Panc1 (cell line): Measurements from ENCODE around the gene MICAL1. TPM values are rescaled to one million over a fixed set of nuclear protein-coding genes. Genes with fewer than 3 reads are reported as not detected.

Experiments
- ATAC-seq: fragments of 200-7000 bp; cut with Tn5 transposase; 2 replicates; pipeline ENCODE4 v1.9.1; 2020; ENCODE audit warnings: mild to moderate bottlenecking, moderate library complexity
- BruUV-seq: library from RNA; stranded (reverse); fragments of 400-500 nt; replicated peaks from 2 replicates; lab custom pipeline; 2021; lab: Mats Ljungman, UMichigan
- CTCF ChIA-PET: fragments of 300-600 bp; sonication (Branson Sonifier 250); formaldehyde crosslinking; loops from one replicate; lab custom pipeline; 2022; ENCODE audit warnings: antibody characterized with exemption; lab: Charles Lee
- POLR2A ChIA-PET: fragments of 300-600 bp; sonication (Branson Sonifier 250); formaldehyde crosslinking; loops from one replicate; lab custom pipeline; 2022; ENCODE audit warnings: antibody characterized with exemption; lab: Charles Lee
- DNase-seq: peaks from one replicate; pipeline ENCODE4 v3.0.0-alpha.2; 2010; ENCODE audit warnings: low read depth, low spot score
- H3K27ac ChIP-seq: 2 replicates; pipeline ENCODE4 v1.5.1; 2011; ENCODE audit warnings: mild to moderate bottlenecking, low read length, inconsistent platforms
- H3K27me3 ChIP-seq: fragments of 200-500 bp; sonication (Bioruptor generic); 2 replicates; pipeline ENCODE4 v1.6.0; 2014; ENCODE audit warnings: low read length, inconsistent platforms; ENCODE audit not compliant: control insufficient read depth, insufficient read depth
- H3K36me3 ChIP-seq: fragments of 200-500 bp; sonication (Bioruptor generic); 2 replicates; pipeline ENCODE4 v1.5.1; 2014; ENCODE audit warnings: inconsistent platforms, mild to moderate bottlenecking, low read length, moderate library complexity; ENCODE audit not compliant: control insufficient read depth, insufficient read depth
- H3K4me1 ChIP-seq: 2 replicates; pipeline ENCODE4 v1.5.1; 2011; ENCODE audit warnings: inconsistent platforms, mild to moderate bottlenecking, low read length, moderate library complexity; ENCODE audit not compliant: control insufficient read depth, insufficient read depth
- H3K4me3 ChIP-seq, 2 experiments: 2 replicates each; pipeline ENCODE4 v1.5.1; 2011 to 2012; ENCODE audit warnings: low read depth in 2 of 2, low read length in 2 of 2, mild to moderate bottlenecking in 2 of 2, inconsistent platforms in 1 of 2, moderate library complexity in 1 of 2
- H3K9me3 ChIP-seq: fragments of 200-500 bp; sonication (Bioruptor generic); 2 replicates; pipeline ENCODE4 v1.5.1; 2014; ENCODE audit warnings: low read depth, mild to moderate bottlenecking, inconsistent platforms, low read length, moderate library complexity; ENCODE audit not compliant: control insufficient read depth, insufficient read depth
- POLR2AphosphoS5 ChIP-seq: IDR thresholded peaks from 2 replicates; pipeline ENCODE4 v1.6.1; 2012; ENCODE audit warnings: mild to moderate bottlenecking, low read depth, low read length, moderate library complexity
- SIN3A ChIP-seq: IDR thresholded peaks from 2 replicates; pipeline ENCODE4 v1.6.1; 2012; ENCODE audit warnings: low read depth, mild to moderate bottlenecking, low read length, moderate library complexity, borderline replicate concordance; ENCODE audit not compliant: insufficient read depth
- TCF7L2 ChIP-seq: IDR thresholded peaks from 2 replicates; pipeline ENCODE4 v1.6.1; 2011; ENCODE audit warnings: mild to moderate bottlenecking, low read depth, low read length, inconsistent platforms
- in situ Hi-C: cut with HindIII; loops from 2 replicates; pipeline ENCODE4 v1.10.0; 2016; ENCODE audit warnings: low sequenced_read_pairs, low pct_unique_long_range_greater_than_20kb
- intact Hi-C: fragments of 100-400 bp; cut with micrococcal nuclease; formaldehyde crosslinking; loops from one replicate; pipeline ENCODE4 v1.10.0; 2022; ENCODE audit not compliant: unreplicated experiment
- total RNA-seq: library from RNA; stranded (reverse); gene quantifications from one replicate; pipeline ENCODE4 v1.2.1, GENCODE V29; 2021; ENCODE audit not compliant: unreplicated experiment
- TF ChIP-seq, protein P1 (sequence below), 2 experiments: IDR thresholded peaks; 2 replicates each; pipeline ENCODE4 v1.6.1; 2011 to 2012; ENCODE audit warnings: low read depth in 2 of 2, control low read depth in 1 of 2, low read length in 1 of 2, mild to moderate bottlenecking in 1 of 2, moderate library complexity in 1 of 2; ENCODE audit not compliant: insufficient read depth in 1 of 2
- TF ChIP-seq, protein P2 (sequence below): fragments of 450-650 bp; IDR thresholded peaks from 2 replicates; pipeline ENCODE4 v1.5.1; 2017; ENCODE audit warnings: mild to moderate bottlenecking

Gene MICAL1
- total RNA-seq, 1 experiment from 2014 or later, result 64.5 TPM

GRCh38 chr6:109480993-109481480 lies 25.5 kb upstream of the MICAL1 start:
- intact Hi-C loops, result no loop called here

DNA sequence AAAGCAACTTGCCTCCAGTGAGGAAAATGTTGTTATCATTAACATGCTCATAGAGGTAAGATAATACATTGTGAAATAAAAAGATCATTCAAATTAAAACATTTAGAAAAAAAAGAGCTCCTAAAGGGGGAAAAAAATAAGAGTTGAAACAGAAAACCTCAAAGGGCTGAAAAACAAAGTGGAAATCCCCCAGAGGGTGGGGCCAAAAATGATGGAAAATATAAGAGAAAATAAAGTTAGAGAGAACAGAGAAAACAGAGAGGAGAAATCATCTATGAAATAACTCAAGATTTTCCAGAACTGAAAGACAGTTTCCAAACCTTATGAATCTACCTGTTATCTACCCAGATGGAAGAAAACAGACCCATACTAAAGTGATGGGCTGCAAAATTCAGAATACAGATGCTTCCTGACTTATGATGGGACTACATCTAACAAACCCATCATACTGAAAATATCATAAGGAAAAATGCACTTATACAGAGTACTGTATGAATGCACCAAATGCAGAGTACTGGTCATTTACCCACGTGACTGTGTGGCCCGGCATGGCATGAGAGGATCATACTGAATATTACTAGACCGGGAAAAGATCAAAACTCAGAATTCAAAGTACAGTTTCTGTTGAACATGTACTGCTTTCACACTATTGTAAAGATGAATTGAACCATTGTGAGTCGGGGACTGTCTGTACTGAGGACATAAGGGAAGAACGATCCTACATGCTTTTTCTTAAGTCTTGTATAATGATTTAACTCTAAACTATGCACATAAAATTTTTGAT lies 23.5 kb upstream of the MICAL1 start:
- ATAC-seq (no peak), DNase-seq (no peak)
- TF ChIP-seq TCF7L2 (no peak), POLR2AphosphoS5 (no peak)
- TF ChIP-seq, protein P1, sequence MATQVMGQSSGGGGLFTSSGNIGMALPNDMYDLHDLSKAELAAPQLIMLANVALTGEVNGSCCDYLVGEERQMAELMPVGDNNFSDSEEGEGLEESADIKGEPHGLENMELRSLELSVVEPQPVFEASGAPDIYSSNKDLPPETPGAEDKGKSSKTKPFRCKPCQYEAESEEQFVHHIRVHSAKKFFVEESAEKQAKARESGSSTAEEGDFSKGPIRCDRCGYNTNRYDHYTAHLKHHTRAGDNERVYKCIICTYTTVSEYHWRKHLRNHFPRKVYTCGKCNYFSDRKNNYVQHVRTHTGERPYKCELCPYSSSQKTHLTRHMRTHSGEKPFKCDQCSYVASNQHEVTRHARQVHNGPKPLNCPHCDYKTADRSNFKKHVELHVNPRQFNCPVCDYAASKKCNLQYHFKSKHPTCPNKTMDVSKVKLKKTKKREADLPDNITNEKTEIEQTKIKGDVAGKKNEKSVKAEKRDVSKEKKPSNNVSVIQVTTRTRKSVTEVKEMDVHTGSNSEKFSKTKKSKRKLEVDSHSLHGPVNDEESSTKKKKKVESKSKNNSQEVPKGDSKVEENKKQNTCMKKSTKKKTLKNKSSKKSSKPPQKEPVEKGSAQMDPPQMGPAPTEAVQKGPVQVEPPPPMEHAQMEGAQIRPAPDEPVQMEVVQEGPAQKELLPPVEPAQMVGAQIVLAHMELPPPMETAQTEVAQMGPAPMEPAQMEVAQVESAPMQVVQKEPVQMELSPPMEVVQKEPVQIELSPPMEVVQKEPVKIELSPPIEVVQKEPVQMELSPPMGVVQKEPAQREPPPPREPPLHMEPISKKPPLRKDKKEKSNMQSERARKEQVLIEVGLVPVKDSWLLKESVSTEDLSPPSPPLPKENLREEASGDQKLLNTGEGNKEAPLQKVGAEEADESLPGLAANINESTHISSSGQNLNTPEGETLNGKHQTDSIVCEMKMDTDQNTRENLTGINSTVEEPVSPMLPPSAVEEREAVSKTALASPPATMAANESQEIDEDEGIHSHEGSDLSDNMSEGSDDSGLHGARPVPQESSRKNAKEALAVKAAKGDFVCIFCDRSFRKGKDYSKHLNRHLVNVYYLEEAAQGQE (IDR thresholded peaks at IDR 0.05; ENCODE audit: insufficient read depth in 1 of 2, low read depth in 2 of 2, low read length in 1 of 2), result no peak
- Histone ChIP-seq H3K36me3 (peaks cover 32% of the 10 kb centered on the region), H3K27me3 (no peaks in the 10 kb centered on the region), H3K27ac (peak overlapping the region; percentile 14; the same call in 1 of the 2 replicates), H3K4me3 (peak overlapping the region; percentile 7; a peak in 1 of 4 replicates), H3K4me1 (peaks cover 48% of the 10 kb centered on the region), H3K9me3 (no peaks in the 10 kb centered on the region)
- no TSS peak for BruUV-seq
- intact Hi-C loops (no loop called here), in situ Hi-C loops (no loop called here)
- CTCF ChIA-PET, result no interaction called here
- POLR2A ChIA-PET, result interaction anchor here (0.6 kb wide), 1 partner anchor 14 kb away, joined by 3 read pairs; no protein-coding TSS in a partner anchor

More at GRCh38 chr6:109480993-109481480, 25.5 kb upstream of the MICAL1 start:
- H3K36me3 ChIP-seq, result peaks cover 22% of the 10 kb centered on the region
- no peaks in the 10 kb centered on the region for H3K27me3 ChIP-seq
- H3K4me3 ChIP-seq, result no peak overlapping the region; a peak in 1 of 4 replicates
- no peak for DNase-seq
- TF ChIP-seq, protein P1 (IDR thresholded peaks at IDR 0.05; ENCODE audit: insufficient read depth in 1 of 2, low read depth in 2 of 2, low read length in 1 of 2), result no peak
- no peak for TF ChIP-seq TCF7L2
- TF ChIP-seq, protein P2, sequence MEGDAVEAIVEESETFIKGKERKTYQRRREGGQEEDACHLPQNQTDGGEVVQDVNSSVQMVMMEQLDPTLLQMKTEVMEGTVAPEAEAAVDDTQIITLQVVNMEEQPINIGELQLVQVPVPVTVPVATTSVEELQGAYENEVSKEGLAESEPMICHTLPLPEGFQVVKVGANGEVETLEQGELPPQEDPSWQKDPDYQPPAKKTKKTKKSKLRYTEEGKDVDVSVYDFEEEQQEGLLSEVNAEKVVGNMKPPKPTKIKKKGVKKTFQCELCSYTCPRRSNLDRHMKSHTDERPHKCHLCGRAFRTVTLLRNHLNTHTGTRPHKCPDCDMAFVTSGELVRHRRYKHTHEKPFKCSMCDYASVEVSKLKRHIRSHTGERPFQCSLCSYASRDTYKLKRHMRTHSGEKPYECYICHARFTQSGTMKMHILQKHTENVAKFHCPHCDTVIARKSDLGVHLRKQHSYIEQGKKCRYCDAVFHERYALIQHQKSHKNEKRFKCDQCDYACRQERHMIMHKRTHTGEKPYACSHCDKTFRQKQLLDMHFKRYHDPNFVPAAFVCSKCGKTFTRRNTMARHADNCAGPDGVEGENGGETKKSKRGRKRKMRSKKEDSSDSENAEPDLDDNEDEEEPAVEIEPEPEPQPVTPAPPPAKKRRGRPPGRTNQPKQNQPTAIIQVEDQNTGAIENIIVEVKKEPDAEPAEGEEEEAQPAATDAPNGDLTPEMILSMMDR, result no peak
- no peak for TF ChIP-seq SIN3A
- TF ChIP-seq POLR2AphosphoS5, result no peak
- TSS peak; percentile 76 for BruUV-seq
- peaks cover 48% of the 10 kb centered on the region for H3K4me1 ChIP-seq
- ATAC-seq, result no peak
- in situ Hi-C loops, result no loop called here
- H3K27ac ChIP-seq, result peak overlapping the region; percentile 40; the same call in 1 of the 2 replicates
- ChIA-PET POLR2A (no interaction called here), CTCF (no interaction called here)
- H3K9me3 ChIP-seq, result no peaks in the 10 kb centered on the region
